Stomach (tissue), 9 donors: Measurements from ENCODE around the gene PCDH9. TPM values are rescaled to one million over a fixed set of nuclear protein-coding genes. Genes with fewer than 3 reads are reported as not detected.

Source experiments
- DNase-seq, 2 donors: peaks; one replicate each; pipeline versions ENCODE4 v3.0.0 to v3.0.0-alpha.2; 2013 to 2019
- H3K27ac ChIP-seq, 5 donors: fragments of 200-600 bp in 4 of 5; sonication (generic) in 4 of 5; one replicate each; pipeline ENCODE4 v1.5.1; 2013 to 2019; ENCODE audit warnings: mild to moderate bottlenecking in 1 of 5, moderate library complexity in 1 of 5
- H3K27me3 ChIP-seq, 3 donors: fragments of 200-600 bp; sonication (generic); one replicate each; pipeline ENCODE4 v1.5.1; 2017 to 2019; ENCODE audit warnings: mixed run types in 1 of 3
- H3K36me3 ChIP-seq, 4 donors: fragments of 200-600 bp; sonication (generic); 1 replicate in 3 of 4; 2 replicates in 1 of 4; pipeline ENCODE4 v1.5.1; 2016 to 2019
- H3K4me1 ChIP-seq, 4 donors: fragments of 200-600 bp; sonication (generic); one replicate each; pipeline ENCODE4 v1.5.1; 2016 to 2019
- H3K4me3 ChIP-seq, 4 donors: fragments of 200-600 bp; sonication (generic) in 3 of 4; one replicate each; pipeline ENCODE4 v1.5.1; 2016 to 2019; ENCODE audit warnings: mild to moderate bottlenecking in 1 of 4
- H3K9me3 ChIP-seq, 4 donors: fragments of 200-600 bp; sonication (generic); one replicate each; pipeline ENCODE4 v1.5.1; 2016 to 2019
- EP300 ChIP-seq: sonication (generic); formaldehyde crosslinking; IDR thresholded peaks from one replicate; pipeline ENCODE4 v1.6.1; 2017; ENCODE audit warnings: antibody characterized with exemption
- POLR2A ChIP-seq, 4 donors: fragments of 450-650 bp; IDR thresholded peaks; one replicate each; pipeline ENCODE4 v1.6.1; 2016; ENCODE audit warnings: antibody characterized with exemption in 4 of 4, control low read depth in 2 of 4, mild to moderate bottlenecking in 1 of 4, moderate library complexity in 1 of 4
- POLR2AphosphoS5 ChIP-seq, 3 donors: sonication (generic); formaldehyde crosslinking; IDR thresholded peaks; one replicate each; pipeline ENCODE4 v1.6.1; 2016; ENCODE audit warnings: antibody characterized with exemption in 3 of 3
- WGBS, 5 donors: extraction: QIAGEN DNeasy Blood & Tissue Kit in 3 of 5; methylation state at CpG; one replicate each; pipeline versions ENCODE4 v1.1.5 to v1.1.7; 2013 to 2018; 5-methylcytosine and 5-hydroxymethylcytosine counted together
- intact Hi-C: fragments of 100-400 bp; cut with DNase I; formaldehyde crosslinking; loops from one replicate; pipeline ENCODE4 v1.15.1; 2023; ENCODE audit warnings: low total_unique reads
- polyA plus RNA-seq, 3 donors: library from polyadenylated mRNA; stranded (reverse); fragments of 200-250 nt; gene quantifications; one replicate each; pipeline ENCODE4 v1.2.3, GENCODE V29; 2013
- total RNA-seq, 5 donors: library from RNA; depleted of rRNA; stranded (reverse); fragments of >200 nt; gene quantifications; one replicate each; pipeline versions ENCODE4 v1.1.0 to v1.2.3, GENCODE V29; 2014 to 2016
- TF ChIP-seq, protein P1 (sequence below), 7 experiments: fragments of 450-650 bp in 4 of 7; fragments of 200-600 bp in 3 of 7; sonication (generic) in 3 of 7; IDR thresholded peaks; one replicate each; pipeline ENCODE4 v1.5.1; 2016 to 2019; ENCODE audit warnings: antibody characterized with exemption in 7 of 7, control low read depth in 2 of 7, mild to moderate bottlenecking in 1 of 7
- donor health status: healthy with polysubstance abuse.
- donor health status: Bipolar disorder and iron deficiency.
- donor health status: healthy.

The PCDH9 gene
- total and polyA plus RNA-seq, 8 donors, result 0.40 to 36.2 (median 3.7) TPM

DNA sequence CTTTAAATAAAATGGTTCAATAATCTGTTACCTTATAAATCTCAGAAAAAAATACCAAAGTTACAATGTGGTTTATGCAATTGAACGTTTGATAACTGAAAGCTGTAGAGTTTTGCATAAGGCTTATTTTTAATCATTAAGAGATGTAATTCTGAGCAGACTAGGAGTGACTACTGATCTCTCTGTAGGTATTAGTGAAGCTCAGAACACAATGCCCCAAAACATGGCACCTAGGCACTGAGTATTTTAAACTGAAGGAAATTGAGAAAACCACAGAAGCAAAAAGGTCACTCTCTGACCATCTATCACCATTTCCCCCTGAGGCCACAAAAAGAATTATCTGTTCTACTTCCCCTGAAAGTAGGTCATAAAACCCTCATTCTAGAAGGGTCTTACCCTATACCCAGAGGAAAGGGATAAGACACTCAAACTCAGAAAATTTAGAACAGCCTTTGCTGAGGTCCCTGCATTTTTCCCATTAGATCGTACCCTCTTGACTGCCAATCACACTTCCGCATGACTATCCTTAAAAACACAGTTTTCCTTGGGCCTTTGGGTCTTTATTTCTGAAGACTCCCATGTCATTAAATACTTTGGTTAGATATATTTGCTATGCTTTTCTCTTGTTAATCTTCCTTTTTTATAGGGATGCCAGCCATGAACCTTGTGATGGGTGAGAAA, 158.1 kb downstream of the PCDH9 start:
- 85 to 96% (median 94%) methylated on average over 3 of the region's 3 CpGs for WGBS, 5 donors
- Histone ChIP-seq H3K27ac (no peak overlapping the region), H3K27me3 (no peaks in the 10 kb centered on the region), H3K4me3 (no peak overlapping the region), H3K36me3 (no peaks in the 10 kb centered on the region), H3K4me1 (peaks cover 0 to 8% (median 2%) of the 10 kb centered on the region in 4 donors), H3K9me3 (no peaks in the 10 kb centered on the region)
- no peak for TF ChIP-seq EP300
- TF ChIP-seq, protein P1, sequence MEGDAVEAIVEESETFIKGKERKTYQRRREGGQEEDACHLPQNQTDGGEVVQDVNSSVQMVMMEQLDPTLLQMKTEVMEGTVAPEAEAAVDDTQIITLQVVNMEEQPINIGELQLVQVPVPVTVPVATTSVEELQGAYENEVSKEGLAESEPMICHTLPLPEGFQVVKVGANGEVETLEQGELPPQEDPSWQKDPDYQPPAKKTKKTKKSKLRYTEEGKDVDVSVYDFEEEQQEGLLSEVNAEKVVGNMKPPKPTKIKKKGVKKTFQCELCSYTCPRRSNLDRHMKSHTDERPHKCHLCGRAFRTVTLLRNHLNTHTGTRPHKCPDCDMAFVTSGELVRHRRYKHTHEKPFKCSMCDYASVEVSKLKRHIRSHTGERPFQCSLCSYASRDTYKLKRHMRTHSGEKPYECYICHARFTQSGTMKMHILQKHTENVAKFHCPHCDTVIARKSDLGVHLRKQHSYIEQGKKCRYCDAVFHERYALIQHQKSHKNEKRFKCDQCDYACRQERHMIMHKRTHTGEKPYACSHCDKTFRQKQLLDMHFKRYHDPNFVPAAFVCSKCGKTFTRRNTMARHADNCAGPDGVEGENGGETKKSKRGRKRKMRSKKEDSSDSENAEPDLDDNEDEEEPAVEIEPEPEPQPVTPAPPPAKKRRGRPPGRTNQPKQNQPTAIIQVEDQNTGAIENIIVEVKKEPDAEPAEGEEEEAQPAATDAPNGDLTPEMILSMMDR (IDR thresholded peaks at IDR 0.05), result no peak
- no peak for TF ChIP-seq POLR2AphosphoS5 (IDR thresholded peaks at IDR 0.05)
- no peak for TF ChIP-seq POLR2A (IDR thresholded peaks at IDR 0.05)
- intact Hi-C loops, result no loop called here
- DNase-seq, result no peak

DNA sequence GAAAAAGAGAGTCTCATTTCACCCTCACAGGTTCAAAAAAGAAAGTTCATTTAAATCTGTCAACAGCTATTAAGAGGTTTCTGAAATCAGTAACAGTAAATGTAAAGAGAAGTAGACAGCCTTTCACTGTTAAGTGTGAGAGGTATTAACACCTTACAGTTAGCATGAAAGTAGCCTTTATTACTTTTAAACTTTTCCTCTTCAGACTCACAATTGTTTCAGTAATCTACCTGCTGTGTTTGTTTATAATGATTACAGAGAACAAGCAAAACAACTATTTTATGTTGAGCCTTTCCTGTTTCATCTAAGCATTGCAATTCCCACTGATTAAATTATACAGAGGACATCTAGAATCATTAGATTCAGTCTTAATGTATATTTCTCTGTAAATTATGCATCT, 159.8 kb downstream of the PCDH9 start:
- Histone ChIP-seq H3K36me3 (no peaks in the 10 kb centered on the region), H3K27ac (no peak overlapping the region), H3K4me3 (no peak overlapping the region), H3K4me1 (peaks cover 0 to 8% (median 2%) of the 10 kb centered on the region in 4 donors), H3K9me3 (no peaks in the 10 kb centered on the region), H3K27me3 (no peaks in the 10 kb centered on the region)
- no peak for DNase-seq
- intact Hi-C loops, result no loop called here
- TF ChIP-seq EP300 (no peak), POLR2A (IDR thresholded peaks at IDR 0.05) (no peak), POLR2AphosphoS5 (IDR thresholded peaks at IDR 0.05) (no peak)
- TF ChIP-seq, protein P1 (IDR thresholded peaks at IDR 0.05), result no peak

DNA sequence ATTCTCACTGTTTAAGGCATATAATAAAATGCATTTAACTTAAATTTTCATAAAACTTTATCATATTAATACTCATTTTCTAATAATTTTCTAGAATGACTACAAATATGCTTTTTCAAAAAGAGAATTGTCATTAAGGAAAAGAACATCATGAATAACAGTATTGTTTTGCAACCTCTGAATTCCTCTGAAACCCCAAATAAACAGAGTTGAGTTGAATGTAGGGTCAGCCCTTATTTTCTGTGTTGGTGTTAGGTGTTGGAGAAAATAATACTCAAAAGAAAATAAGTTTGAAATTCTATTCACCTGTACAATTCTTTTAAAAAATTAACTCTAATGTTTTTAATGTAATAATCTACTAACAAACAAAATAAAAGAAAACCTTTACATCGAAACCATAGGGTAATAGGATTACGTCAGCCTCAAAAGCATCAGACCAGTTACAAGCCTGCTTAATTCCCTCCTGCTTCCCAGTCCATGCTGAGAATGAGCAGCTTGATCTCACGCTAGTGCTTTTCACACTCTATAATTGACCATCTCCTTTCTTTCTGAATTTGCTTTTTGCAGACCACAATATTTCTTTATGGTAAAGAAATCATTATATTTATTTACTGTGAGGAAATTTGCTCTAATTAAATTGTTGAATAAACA, 160.9 kb downstream of the PCDH9 start:
- 75 to 93% (median 84%) methylated on average over 3 of the region's 3 CpGs for WGBS, 5 donors
- no peak for DNase-seq

DNA sequence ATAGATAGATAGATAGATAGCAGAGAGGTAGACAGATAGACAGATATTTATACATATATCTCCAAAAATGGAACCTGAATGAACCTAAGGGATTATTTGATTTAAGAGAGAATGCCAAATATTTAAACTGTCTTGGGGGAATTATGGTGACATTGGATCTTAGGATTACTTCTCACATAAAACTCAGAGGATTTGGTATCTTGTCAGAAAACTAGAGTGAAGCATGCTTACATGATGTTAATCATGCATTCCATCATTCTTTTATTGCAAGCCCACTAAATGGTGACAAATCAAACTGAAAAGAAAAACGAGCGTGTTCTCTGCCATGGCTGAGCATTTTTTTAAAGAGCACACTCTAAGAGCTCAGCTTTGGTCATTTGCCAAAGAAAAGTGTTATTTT, 165.2 kb downstream of the PCDH9 start:
- TF ChIP-seq POLR2A (IDR thresholded peaks at IDR 0.05), result no peak
- TF ChIP-seq, protein P1 (IDR thresholded peaks at IDR 0.05), result no peak
- TF ChIP-seq EP300, result no peak
- TF ChIP-seq POLR2AphosphoS5 (IDR thresholded peaks at IDR 0.05), result no peak

More for the DNA sequence above, 160.9 kb downstream of the PCDH9 start:
- no peak overlapping the region for H3K27ac ChIP-seq
- H3K4me3 ChIP-seq, result no peak overlapping the region
- TF ChIP-seq POLR2A (IDR thresholded peaks at IDR 0.05) (no peak), POLR2AphosphoS5 (IDR thresholded peaks at IDR 0.05) (no peak), EP300 (no peak)
- TF ChIP-seq, protein P1 (IDR thresholded peaks at IDR 0.05), result no peak
- H3K4me1 ChIP-seq, result peaks cover 0 to 8% (median 2%) of the 10 kb centered on the region in 4 donors
- intact Hi-C loops, result no loop called here
- no peaks in the 10 kb centered on the region for H3K9me3 ChIP-seq
- H3K27me3 ChIP-seq, result no peaks in the 10 kb centered on the region
- no peaks in the 10 kb centered on the region for H3K36me3 ChIP-seq

More for the DNA sequence above, 165.2 kb downstream of the PCDH9 start:
- Histone ChIP-seq H3K9me3 (no peaks in the 10 kb centered on the region), H3K27ac (no peak overlapping the region), H3K27me3 (no peaks in the 10 kb centered on the region), H3K4me3 (no peak overlapping the region), H3K4me1 (peaks cover 0 to 9% (median 0%) of the 10 kb centered on the region in 4 donors), H3K36me3 (no peaks in the 10 kb centered on the region)
- no peak for DNase-seq
- WGBS, 5 donors, result 71 to 82% (median 75%) methylated on average over 2 of the region's 2 CpGs
- intact Hi-C loops, result no loop called here
